Jurkat, Clone E6-1 (cell line): ENCODE data around the gene MTHFSD.

Experiments used
- DNase-seq: peaks from one replicate; pipeline ENCODE4 v3.0.0-alpha.2; 2011; ENCODE audit warnings: low read depth, low spot score
- H3K4me3 ChIP-seq: 2 replicates; pipeline ENCODE4 v1.5.1; 2011; ENCODE audit warnings: mild to moderate bottlenecking, low read length, control low read depth, moderate library complexity

Gene MTHFSD

DNA sequence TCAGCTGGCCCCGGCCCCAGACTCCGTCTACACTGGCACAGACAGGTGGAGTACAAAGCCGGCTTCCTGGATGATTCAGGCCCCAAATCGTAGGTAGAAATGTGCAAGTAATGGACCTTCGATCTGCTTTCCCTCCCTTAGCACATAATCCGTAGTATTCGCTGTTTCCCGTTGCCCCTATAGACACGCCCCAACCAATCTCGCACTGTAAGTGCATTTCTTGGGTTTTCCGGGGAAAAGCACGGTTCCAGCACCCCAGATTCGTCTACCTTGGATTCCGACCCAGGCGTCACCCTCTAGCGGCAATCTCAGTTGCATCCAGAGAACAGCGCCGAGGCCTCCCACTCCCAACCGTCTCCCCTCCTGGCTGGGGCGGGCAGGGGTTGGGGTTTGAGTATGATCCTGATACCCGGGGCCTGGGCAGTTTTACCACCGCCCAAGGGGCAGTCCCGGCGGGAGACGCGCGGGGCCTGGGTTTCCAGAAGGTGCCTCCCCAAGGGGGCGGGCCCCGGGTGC is 56.8 kb downstream of the MTHFSD start:
- H3K4me3 ChIP-seq = no peak overlapping the region
- no peak for DNase-seq

DNA sequence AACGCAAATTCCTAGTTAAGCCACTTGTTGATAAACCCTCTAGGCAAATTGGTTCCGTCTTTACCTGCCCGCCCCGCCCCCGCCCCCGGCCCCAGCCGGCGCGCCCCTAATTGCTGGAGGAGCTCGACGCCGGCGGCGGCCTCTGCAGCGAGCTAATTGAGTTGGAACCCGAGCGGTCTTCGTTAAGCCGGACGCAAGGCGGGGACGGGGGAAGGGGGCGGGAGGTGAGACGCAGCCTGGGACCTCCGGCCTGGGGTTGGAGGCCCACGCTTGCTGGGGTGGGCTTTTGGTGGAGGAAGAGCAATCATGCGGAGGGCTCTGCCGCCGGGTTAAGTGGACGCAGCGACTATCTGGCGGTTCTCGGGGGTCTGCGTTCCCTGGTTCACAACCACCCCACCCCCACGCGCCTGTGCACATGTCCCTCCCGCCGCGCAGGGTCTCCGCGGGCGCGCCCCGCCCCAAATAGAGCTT is 57.4 kb downstream of the MTHFSD start:
- H3K4me3 ChIP-seq = no peak overlapping the region
- DNase-seq = no peak

DNA sequence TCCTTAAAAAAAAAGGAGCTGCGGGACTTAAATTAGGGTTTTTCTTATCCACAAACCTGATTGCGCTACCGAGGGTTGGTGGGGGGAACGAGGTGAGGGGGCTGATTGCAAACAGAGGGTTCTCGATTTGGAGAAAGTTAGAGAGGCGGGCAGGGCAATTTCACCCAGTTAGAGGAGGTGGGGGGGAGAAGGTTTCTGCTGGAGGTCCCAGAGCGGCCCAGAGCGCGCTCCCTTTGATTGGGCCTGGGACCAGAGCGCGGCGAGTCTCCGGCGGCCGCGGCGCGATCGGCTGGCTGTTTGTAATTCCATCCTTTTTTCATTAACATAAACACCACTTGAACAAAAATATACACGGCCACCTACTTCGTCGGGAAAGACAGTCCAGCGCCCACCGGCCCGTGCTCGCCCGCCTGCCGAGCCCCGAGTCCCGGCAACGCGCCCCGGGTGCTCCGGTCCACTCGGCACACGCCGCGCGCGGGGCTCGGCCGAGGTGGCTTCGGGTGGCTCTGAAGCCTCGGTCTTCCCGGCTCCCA is 58.0 kb downstream of the MTHFSD start:
- no peak for DNase-seq
- H3K4me3 ChIP-seq = no peak overlapping the region

DNA sequence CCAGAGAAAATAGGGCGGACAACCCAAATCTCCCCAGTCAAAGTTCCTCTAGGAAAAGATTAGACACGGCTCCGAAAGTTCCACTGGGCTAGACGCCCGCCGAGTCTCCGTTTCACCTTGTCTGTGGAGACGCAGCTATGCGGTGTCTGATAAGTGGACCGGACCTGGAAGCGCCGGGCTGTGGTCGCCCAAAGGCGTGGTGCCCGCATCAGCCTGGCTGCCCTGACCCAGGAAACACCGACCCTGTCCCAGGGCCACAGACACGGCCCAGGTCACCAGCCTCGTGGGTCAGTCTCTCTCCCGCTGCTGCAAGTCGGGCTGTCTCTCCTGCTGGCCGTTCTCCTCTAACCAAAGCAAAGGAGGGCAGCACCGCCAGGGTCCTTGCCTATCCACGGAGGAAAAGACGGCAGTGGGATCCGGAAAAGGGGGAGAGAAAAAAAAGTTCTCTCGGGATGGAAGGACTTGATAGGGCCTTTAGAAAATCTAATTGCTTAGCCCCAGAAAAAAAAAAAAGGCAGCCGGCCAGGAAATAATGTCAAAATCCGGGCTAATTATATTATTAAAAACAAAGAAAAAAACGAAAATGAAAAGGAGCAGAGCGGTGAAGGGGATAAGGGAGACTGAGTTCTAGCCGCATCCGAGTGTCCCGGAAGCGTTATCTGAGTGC is 58.6 kb downstream of the MTHFSD start:
- no peak overlapping the region for H3K4me3 ChIP-seq
- DNase-seq = no peak

DNA sequence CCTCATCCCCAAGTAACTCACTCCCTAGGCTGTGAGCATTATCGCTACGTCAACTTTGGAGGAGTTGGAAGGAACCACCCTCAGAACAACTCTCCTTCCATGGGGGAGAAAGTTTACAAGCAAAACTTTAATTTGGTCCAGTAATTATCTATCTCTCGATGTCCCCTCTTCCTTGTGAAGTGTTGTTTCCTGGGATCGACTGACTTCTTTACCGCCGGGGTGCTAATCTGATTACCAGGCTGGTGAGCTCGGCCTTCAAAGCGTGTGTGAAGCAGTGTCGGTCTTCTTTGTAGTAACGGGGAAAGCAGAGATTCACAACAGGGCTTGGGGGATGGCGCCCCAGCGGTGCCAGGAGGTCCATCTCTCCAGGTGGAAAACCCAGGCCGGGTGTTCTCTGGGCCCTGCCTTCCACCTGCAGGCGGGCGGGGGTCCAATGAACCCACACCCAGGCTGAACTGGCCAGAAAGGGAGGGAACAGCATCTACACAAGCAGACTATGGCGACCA is 59.2 kb downstream of the MTHFSD start:
- no peak for DNase-seq
- no peak overlapping the region for H3K4me3 ChIP-seq

DNA sequence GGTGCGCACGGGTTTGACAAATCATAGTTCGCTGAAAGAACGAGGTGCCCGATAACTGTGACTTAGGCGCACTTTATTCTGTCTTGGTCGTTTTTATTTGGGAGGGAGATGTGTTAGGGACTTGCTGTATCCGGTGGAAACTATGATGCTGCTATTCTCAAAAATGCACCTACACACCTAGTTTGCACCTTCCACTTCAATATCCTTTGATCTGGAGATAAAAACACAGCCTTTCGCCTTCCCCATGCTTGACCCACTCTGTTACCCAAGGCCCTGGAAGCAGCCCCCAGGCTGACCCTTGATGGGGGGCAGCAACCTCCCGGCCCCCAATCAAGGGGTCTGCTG is 59.7 kb downstream of the MTHFSD start:
- no peak overlapping the region for H3K4me3 ChIP-seq
- DNase-seq = no peak

- DNase-seq = no peak
- no peak overlapping the region for H3K4me3 ChIP-seq
These were observed 60.3 kb downstream of the MTHFSD start for GRCh38 chr16:86494565-86495356.

DNA sequence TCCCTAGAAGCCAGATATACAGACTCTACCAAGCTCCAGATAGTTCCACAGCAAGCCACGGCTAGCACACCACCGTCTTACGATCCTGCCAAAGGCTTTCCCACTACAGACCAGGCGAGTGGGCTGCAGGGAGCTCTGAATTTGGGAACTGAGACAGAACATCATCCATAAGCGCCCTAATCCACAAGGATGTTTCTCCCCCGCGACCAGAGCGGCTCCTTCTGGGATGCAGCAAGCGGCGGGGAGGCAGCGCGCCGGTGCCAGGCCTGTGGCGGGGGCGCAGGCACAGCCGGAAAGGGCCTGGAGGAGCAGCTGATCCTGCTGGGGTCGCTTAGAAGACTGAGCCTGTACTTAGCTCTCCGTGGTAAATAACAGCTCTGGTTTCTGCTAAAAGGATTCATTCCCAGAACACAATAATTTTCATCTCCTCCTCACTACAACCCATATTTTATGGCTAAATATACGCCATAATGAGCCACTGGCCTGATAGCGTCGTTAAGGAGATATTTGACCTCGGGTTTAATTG is 60.9 kb downstream of the MTHFSD start:
- H3K4me3 ChIP-seq = no peak overlapping the region
- no peak for DNase-seq

DNA sequence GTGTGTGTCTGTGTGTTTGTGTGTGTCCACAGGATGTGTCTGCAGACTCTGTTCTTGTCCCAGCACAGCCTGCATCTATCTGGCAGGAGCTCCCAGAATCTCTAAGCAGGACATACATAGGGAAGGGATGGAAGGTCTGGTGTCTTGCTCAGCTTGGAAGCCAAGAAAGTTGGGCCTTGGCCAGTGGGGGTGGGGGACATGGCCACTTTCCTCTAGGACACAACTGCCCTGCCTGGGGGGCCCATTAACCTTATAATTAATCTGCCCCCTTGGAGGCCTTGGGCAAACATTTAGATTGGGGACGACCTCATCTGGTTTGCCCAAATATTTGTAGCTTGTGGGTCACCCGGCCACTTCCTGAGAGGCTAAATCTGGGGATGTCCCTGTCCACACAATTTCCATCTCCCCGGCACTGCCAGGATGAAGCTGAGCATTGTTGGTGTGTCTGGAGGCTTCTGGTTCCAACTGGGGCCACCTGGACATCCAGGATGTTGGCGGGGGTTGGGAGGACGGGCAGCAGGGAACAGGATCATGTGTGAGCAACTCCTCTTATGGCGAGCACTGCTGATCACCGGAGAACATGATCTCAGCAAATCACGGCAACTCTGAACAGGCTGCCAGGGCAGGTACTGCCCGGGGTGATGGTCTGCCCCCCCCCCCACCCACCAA is 61.9 kb downstream of the MTHFSD start:
- DNase-seq = no peak
- no peak overlapping the region for H3K4me3 ChIP-seq

DNA sequence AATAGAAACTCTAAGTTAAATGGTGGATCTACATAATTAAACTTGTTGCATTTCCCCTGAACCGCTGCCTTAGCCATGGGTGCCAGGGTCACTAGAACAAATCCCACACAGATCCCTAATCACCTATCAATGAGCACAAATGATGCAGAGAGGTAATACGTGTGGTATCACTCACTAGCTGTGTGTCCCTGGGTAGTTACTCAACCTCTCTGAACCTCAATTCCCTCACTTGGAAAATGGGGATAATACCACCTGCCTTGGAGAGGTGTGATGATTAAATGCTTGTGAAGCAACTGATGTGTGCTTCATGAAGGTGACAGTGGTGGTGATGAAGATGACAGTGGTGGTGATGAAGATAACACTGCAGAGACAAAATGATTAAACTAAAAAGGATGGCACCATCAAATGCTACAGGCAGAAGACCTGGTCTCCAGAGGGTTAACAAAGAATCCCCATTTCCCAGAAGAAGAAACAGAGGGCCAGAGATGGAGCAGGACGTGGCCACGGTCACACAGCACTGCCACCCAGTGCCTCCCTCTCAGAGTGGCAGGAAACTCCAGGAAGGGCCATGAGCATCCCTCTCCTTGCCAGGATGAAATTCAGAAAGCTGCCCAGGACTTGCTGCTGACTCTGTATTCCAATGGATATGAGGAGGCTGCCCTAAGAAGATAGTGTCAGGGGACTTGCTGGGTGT is 62.6 kb downstream of the MTHFSD start:
- DNase-seq = no peak
- H3K4me3 ChIP-seq = no peak overlapping the region

DNA sequence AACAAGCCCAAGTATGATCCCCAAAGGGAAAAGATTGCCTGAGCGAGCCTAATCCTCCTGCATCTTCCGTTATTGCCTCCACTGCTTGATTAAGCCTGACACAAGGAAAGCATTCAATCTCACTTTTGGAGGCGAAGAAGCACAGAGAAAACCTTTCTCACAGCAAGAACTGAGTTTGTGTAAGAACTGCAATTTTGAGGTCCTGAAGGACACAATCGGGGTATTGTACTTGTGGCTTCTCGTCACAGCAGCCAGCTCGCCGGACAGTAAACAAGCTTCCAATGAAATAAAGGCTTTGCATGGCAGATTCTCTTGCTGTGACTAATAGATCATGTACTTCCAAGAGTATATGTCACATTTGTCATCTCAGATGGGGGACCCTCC is 63.4 kb downstream of the MTHFSD start:
- DNase-seq = no peak
- H3K4me3 ChIP-seq = no peak overlapping the region

DNA sequence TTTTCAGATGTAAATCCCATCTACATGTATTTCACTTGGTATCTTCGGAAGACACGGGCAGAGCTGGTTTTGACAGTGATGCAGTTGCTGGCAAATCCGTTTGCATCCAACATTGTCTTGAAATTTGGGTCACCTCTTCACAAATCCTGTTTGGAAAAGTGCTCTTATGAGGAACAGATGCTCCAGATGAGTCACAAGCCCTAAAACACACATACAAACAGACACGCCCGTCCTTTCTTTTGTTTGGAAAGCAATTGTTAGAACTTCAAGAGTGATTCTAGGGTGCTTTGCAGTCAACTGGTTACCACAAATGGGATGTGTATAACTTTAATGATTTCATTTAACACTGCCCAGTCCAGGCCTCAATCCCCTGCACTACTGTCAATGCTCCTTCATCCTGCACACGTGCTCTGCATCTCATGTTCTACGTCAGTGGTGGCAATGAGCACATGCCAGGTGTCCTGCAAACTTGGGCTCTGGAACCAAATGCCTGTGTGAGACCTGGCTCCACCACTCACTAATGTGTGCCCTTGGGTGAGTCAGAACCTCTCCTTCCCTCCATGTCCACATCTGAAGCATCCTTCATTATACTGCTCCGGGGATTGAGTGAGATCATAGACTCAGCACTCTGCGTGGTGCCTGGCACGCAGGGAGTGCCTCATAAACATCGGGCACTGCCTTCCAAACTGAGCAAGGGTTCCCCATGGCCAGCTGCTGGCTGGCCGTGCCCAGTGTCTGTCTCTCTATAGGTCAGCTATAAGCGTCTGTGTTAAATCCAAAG is 64.0 kb downstream of the MTHFSD start:
- no peak overlapping the region for H3K4me3 ChIP-seq
- DNase-seq = no peak

DNA sequence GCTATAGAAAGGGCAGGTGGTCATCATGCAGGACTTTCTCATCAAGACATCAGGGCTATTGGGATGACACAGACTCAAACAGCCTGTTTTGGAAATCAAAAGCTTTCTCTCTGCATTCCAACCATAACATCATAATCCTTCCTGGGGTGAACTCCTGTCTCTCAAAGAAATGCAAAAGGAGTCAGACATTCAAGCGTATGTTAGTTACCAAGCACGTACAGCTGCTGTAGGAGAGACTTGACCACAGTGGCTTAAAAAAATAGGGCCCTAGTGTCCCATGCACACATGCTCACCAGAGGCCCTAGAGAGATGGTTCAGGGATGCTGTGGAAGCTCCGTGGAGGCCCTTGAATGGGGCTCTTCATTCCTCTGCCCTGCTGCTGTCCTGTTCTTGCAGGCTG is 69.3 kb downstream of the MTHFSD start:
- H3K4me3 ChIP-seq = no peak overlapping the region
- no peak for DNase-seq

- no peak overlapping the region for H3K4me3 ChIP-seq
- no peak for DNase-seq
These were observed 70.8 kb downstream of the MTHFSD start for GRCh38 chr16:86484240-86484639.

GRCh38 chr16:86481607-86482006 is 73.4 kb downstream of the MTHFSD start:
- no peak overlapping the region for H3K4me3 ChIP-seq
- no peak for DNase-seq

GRCh38 chr16:86480444-86480843 is 74.6 kb downstream of the MTHFSD start:
- DNase-seq = no peak
- H3K4me3 ChIP-seq = no peak overlapping the region
